Transverse colon (tissue), 4 donors: ENCODE results near the gene REEP1. TPM values are rescaled to one million over a fixed set of nuclear protein-coding genes. Genes with fewer than 3 reads are reported as not detected.

Experiments used
- DNase-seq: peaks from one replicate; pipeline ENCODE4 v3.0.0-alpha.2; 2019
- H3K27ac ChIP-seq, 4 donors: fragments of 200-600 bp; sonication (generic); 2 replicates each; pipeline ENCODE4 v1.5.1; 2016 to 2018; ENCODE audit warnings: inconsistent platforms in 4 of 4
- H3K27me3 ChIP-seq: fragments of 200-600 bp; sonication (generic); 2 replicates; pipeline ENCODE4 v1.5.1; 2017; ENCODE audit warnings: inconsistent platforms
- H3K36me3 ChIP-seq, 4 donors: fragments of 200-600 bp; sonication (generic); 2 replicates each; pipeline ENCODE4 v1.5.1; 2017 to 2019; ENCODE audit warnings: inconsistent platforms in 4 of 4
- H3K4me1 ChIP-seq, 4 donors: fragments of 200-600 bp; sonication (generic); 2 replicates each; pipeline ENCODE4 v1.5.1; 2017 to 2020; ENCODE audit warnings: inconsistent platforms in 4 of 4
- H3K4me3 ChIP-seq, 4 donors: fragments of 200-600 bp; sonication (generic); 1 replicate in 1 of 4; 2 replicates in 3 of 4; pipeline versions ENCODE4 v1.5.1 to v1.6.1; 2017 to 2019; ENCODE audit warnings: inconsistent platforms in 4 of 4
- H3K9me3 ChIP-seq, 2 donors: fragments of 200-600 bp; sonication (generic); 2 replicates each; pipeline ENCODE4 v1.5.1; 2017 to 2019; ENCODE audit warnings: inconsistent platforms in 2 of 2
- CTCF ChIP-seq, 5 experiments: fragments of 200-600 bp in 3 of 5; fragments of 450-650 bp in 2 of 5; sonication (generic) in 3 of 5; IDR thresholded peaks; 1 replicate in 2 of 5; 2 replicates in 3 of 5; pipeline ENCODE4 v1.5.1; 2016 to 2017; ENCODE audit warnings: antibody characterized with exemption in 5 of 5, inconsistent platforms in 3 of 5, mild to moderate bottlenecking in 2 of 5, moderate library complexity in 1 of 5
- EP300 ChIP-seq: sonication (generic); formaldehyde crosslinking; IDR thresholded peaks from one replicate; pipeline ENCODE4 v1.6.1; 2017; ENCODE audit warnings: antibody characterized with exemption, low read depth
- POLR2A ChIP-seq: fragments of 450-650 bp; IDR thresholded peaks from one replicate; pipeline ENCODE4 v1.6.1; 2016; ENCODE audit warnings: antibody characterized with exemption, mild to moderate bottlenecking, moderate library complexity
- POLR2AphosphoS5 ChIP-seq, 3 donors: sonication (generic); formaldehyde crosslinking; IDR thresholded peaks; one replicate each; pipeline ENCODE4 v1.6.1; 2016; ENCODE audit warnings: antibody characterized with exemption in 3 of 3
- WGBS, 2 donors: methylation state at CpG; one replicate each; pipeline ENCODE4 v1.1.5; 2018; ENCODE audit warnings: low coverage in 1 of 2; 5-methylcytosine and 5-hydroxymethylcytosine counted together
- in situ Hi-C, 4 donors: fragments of 200-750 bp; cut with MboI; loops; one replicate each; pipeline versions ENCODE4 v1.15.0 to v1.15.1; 2017; ENCODE audit warnings: low sequenced_read_pairs in 3 of 4, low pct_ligation_motif_present in 1 of 4, low pct_unique_long_range_greater_than_20kb in 1 of 4
- intact Hi-C: fragments of 100-400 bp; cut with DNase I; formaldehyde crosslinking; loops from one replicate; pipeline ENCODE4 v1.15.1; 2023; ENCODE audit warnings: low total_unique reads
- small RNA-seq, 4 donors: library from RNA; depleted of rRNA; stranded (forward); fragments of <200 nt; gene quantifications; one replicate each; pipeline ENCODE3, GENCODE V24; 2016
- total RNA-seq, 4 donors: library from RNA; depleted of rRNA; stranded (reverse); fragments of >200 nt; gene quantifications; one replicate each; pipeline ENCODE4 v1.1.0, GENCODE V29; 2016

REEP1 gene
- total RNA-seq, 4 donors from 2014 or later = 14.1 to 196 (median 32.3) TPM

GRCh38 chr2:86170449-86170848 is 167.0 kb downstream of the REEP1 start:
- H3K36me3 ChIP-seq = peaks cover 0 to 61% (median 24%) of the 10 kb centered on the region in 4 donors
- intact Hi-C loops = no loop called here
- H3K27me3 ChIP-seq = no peaks in the 10 kb centered on the region
- in situ Hi-C loops = no loop called here
- peaks cover 0 to 10% (median 0%) of the 10 kb centered on the region in 4 donors for H3K4me1 ChIP-seq
- WGBS, 2 donors = 96% methylated on average over 4 of the region's 4 CpGs
- no peak for TF ChIP-seq POLR2A
- no peak for TF ChIP-seq EP300
- TF ChIP-seq POLR2AphosphoS5 (IDR thresholded peaks at IDR 0.05) = no peak
- TF ChIP-seq CTCF (IDR thresholded peaks at IDR 0.05) = no peak
- H3K4me3 ChIP-seq = no peak overlapping the region
- H3K9me3 ChIP-seq = no peaks in the 10 kb centered on the region
- DNase-seq = no peak
- no peak overlapping the region for H3K27ac ChIP-seq

Small RNAs within 50 kb of the gene (small RNA-seq; reads per million reads assigned to genes)
- 0 reads per million in 4 donors for gene MIR4779
- 0 reads per million in 4 donors for gene RF00096
- 0 reads per million in 4 donors for gene RF00413

Other genes with a start within 250 kb of the REEP1 start
- gene POLR1A, start 231.7 kb downstream of the REEP1 start, total RNA-seq = 10 to 100 TPM; 11.1 to 17.6 (median 13.3) TPM
- gene PTCD3, start 231.4 kb downstream of the REEP1 start, total RNA-seq = 100 to 1,000 TPM in 1 of 4 donors, 10 to 100 TPM in 3; 67.7 to 189 (median 83.0) TPM
- 100 to 1,000 TPM in 1 of 4 donors, 10 to 100 TPM in 3; 44.4 to 149 (median 85.8) TPM for gene IMMT, start 142.2 kb downstream of the REEP1 start, total RNA-seq
- gene MRPL35, start 138.2 kb downstream of the REEP1 start, total RNA-seq = 10 to 100 TPM in 3 of 4 donors, 1 to 10 TPM in 1; 7.2 to 53.2 (median 38.4) TPM
- 100 to 1,000 TPM in 1 of 4 donors, 10 to 100 TPM in 3; 40.4 to 173 (median 55.0) TPM for gene KDM3A, start 103.7 kb upstream of the REEP1 start, total RNA-seq
- gene CHMP3, start 225.8 kb upstream of the REEP1 start, total RNA-seq = 100 to 1,000 TPM in 2 of 4 donors, 10 to 100 TPM in 2; 83.8 to 200 (median 101) TPM